CD4-positive, CD25-positive, alpha-beta regulatory T cell (primary cell): ENCODE data around the gene ELOVL5. TPM values are rescaled to one million over a fixed set of nuclear protein-coding genes. Genes with fewer than 3 reads are reported as not detected.

Source experiments
- ATAC-seq, 2 donors: fragments of 150-1000 bp; cut with Tn5 transposase; one replicate each; pipeline ENCODE4 v1.10.0; 2021; ENCODE audit warnings: low read depth in 2 of 2, moderate number of reproducible peaks in 2 of 2, moderate library complexity in 1 of 2
- DNase-seq, 3 donors: peaks; one replicate each; pipeline versions ENCODE4 v3.0.0 to v3.0.0-alpha.2; 2012 to 2022; ENCODE audit warnings: mixed read lengths in 1 of 3
- H3K27ac ChIP-seq: one replicate; pipeline ENCODE4 v1.7.0; 2013; ENCODE audit warnings: mild to moderate bottlenecking, low read length; ENCODE audit not compliant: insufficient read depth, poor library complexity, severe bottlenecking
- H3K27me3 ChIP-seq: one replicate; pipeline ENCODE4 v1.7.0; 2013; ENCODE audit warnings: low read length; ENCODE audit not compliant: control insufficient read depth, insufficient read depth
- H3K36me3 ChIP-seq: one replicate; pipeline ENCODE4 v1.7.0; 2013; ENCODE audit warnings: mild to moderate bottlenecking, low read length, moderate library complexity; ENCODE audit not compliant: control insufficient read depth, insufficient read depth
- H3K4me1 ChIP-seq: 2 replicates; pipeline ENCODE4 v1.7.0; 2013; ENCODE audit warnings: mild to moderate bottlenecking, low read length; ENCODE audit not compliant: insufficient read depth, control insufficient read depth, poor library complexity, severe bottlenecking
- H3K4me3 ChIP-seq: one replicate; pipeline ENCODE4 v1.7.0; 2013; ENCODE audit warnings: low read depth, mild to moderate bottlenecking, low read length, moderate library complexity
- H3K9me3 ChIP-seq, 2 experiments: 1 replicate in 1 of 2; 2 replicates in 1 of 2; pipeline ENCODE4 v1.7.0; 2013; ENCODE audit warnings: low read length in 2 of 2, mild to moderate bottlenecking in 1 of 2, moderate library complexity in 1 of 2; ENCODE audit not compliant: control insufficient read depth in 2 of 2
- H3K27ac Mint-ChIP-seq, 3 donors: one replicate each; pipeline ENCODE4 v1.8.0; 2020 to 2022; ENCODE audit warnings: mild to moderate bottlenecking in 3 of 3, mixed read lengths in 3 of 3, moderate library complexity in 2 of 3
- H3K27me3 Mint-ChIP-seq: one replicate; pipeline ENCODE4 v1.8.0; 2022; ENCODE audit warnings: mild to moderate bottlenecking, mixed read lengths
- H3K36me3 Mint-ChIP-seq: one replicate; pipeline ENCODE4 v1.8.0; 2020; ENCODE audit warnings: mixed read lengths
- H3K4me1 Mint-ChIP-seq, 4 donors: one replicate each; pipeline ENCODE4 v1.8.0; 2020 to 2022; ENCODE audit warnings: mixed read lengths in 4 of 4, mild to moderate bottlenecking in 1 of 4
- H3K4me3 Mint-ChIP-seq, 4 donors: one replicate each; pipeline ENCODE4 v1.8.0; 2020 to 2022; ENCODE audit warnings: mild to moderate bottlenecking in 4 of 4, mixed read lengths in 4 of 4, moderate library complexity in 3 of 4
- H3K9me3 Mint-ChIP-seq, 7 donors: one replicate each; pipeline ENCODE4 v1.8.0; 2020 to 2022; ENCODE audit warnings: mixed read lengths in 7 of 7, mild to moderate bottlenecking in 3 of 7, moderate library complexity in 2 of 7
- polyA plus RNA-seq, 4 donors: library from polyadenylated mRNA; unstranded; fragments of 300-500 nt; fragmentation: Illumina TruSeq; gene quantifications; one replicate each; pipeline ENCODE4 v1.2.3, GENCODE V29; 2021
- total RNA-seq: library from RNA; stranded (reverse); gene quantifications from one replicate; pipeline ENCODE4 v1.2.3, GENCODE V29; 2022

ELOVL5 gene
- total and polyA plus RNA-seq, 5 donors from 2014 or later, result 139 to 201 (median 159) TPM

DNA sequence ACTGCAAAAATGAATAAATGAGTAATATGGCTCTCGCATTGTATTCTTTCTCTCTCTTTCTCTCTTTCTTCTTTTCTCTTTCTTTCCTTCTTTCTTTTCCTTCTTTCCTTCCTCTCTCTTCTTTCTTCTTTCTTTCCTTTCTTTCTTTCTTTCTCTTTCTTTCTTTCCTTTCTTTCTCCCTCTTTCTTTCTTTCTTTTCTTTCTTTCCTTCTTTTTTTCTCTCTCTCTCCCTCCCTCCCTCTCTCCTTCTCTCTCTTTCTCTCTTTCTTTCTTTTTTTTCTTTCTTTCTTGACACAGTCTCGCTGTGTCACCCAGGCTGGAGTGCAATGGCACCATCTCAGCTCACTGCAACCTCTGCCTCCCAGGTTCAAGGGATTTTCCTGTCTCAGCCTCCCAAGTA is 20.3 kb upstream of the ELOVL5 start:
- H3K27me3 ChIP-seq, result no peaks in the 10 kb centered on the region
- H3K4me1 Mint-ChIP-seq, result peaks cover 0 to 21% (median 6%) of the 10 kb centered on the region in 4 donors
- no peaks in the 10 kb centered on the region for H3K36me3 ChIP-seq
- no peak overlapping the region for H3K4me3 Mint-ChIP-seq
- H3K4me1 ChIP-seq, result peaks cover 4% of the 10 kb centered on the region
- no peak for ATAC-seq
- H3K36me3 Mint-ChIP-seq, result no peaks in the 10 kb centered on the region
- H3K4me3 ChIP-seq, result no peak overlapping the region
- no peak for DNase-seq
- no peak overlapping the region for H3K27ac ChIP-seq
- H3K27ac Mint-ChIP-seq, result no peak overlapping the region
- no peaks in the 10 kb centered on the region for H3K9me3 ChIP-seq
- peaks cover 11% of the 10 kb centered on the region for H3K27me3 Mint-ChIP-seq
- peaks cover 0 to 6% (median 0%) of the 10 kb centered on the region in 7 donors for H3K9me3 Mint-ChIP-seq

DNA sequence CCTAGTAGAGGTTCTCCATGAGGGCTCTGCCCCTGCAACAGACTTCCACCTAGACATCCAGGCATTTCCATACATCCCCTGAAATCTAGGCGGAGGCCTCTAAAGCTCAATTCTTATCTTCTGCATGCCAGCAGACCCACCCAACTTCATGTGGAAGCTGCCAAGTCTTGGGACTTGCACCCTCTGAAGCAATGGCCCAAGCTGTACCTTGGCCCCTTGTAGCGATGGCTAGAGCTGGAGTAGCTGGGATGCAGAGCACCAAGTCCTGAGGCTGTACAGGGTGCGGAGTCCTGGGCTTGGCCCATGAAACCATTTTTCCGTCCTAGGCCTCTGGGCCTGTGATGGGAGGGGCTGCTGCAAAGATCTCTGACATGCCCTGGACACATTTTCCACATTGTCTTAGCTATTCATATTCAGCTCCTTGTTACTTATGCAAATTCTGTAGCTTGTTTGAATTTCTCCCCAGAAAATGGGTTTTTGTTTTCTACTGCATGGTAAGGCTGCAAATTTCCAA is 17.4 kb upstream of the ELOVL5 start:
- Histone ChIP-seq H3K9me3 (no peaks in the 10 kb centered on the region), H3K27me3 (no peaks in the 10 kb centered on the region), H3K27ac (no peak overlapping the region), H3K4me1 (peaks cover 14% of the 10 kb centered on the region), H3K4me3 (no peak overlapping the region), H3K36me3 (no peaks in the 10 kb centered on the region)
- Mint-ChIP-seq H3K4me3 (no peak overlapping the region), H3K9me3 (peaks cover 0 to 6% (median 0%) of the 10 kb centered on the region in 7 donors), H3K27me3 (peaks cover 11% of the 10 kb centered on the region), H3K36me3 (no peaks in the 10 kb centered on the region), H3K27ac (no peak overlapping the region), H3K4me1 (peaks cover 8 to 37% (median 17%) of the 10 kb centered on the region in 4 donors)
- ATAC-seq, result no peak
- no peak for DNase-seq

DNA sequence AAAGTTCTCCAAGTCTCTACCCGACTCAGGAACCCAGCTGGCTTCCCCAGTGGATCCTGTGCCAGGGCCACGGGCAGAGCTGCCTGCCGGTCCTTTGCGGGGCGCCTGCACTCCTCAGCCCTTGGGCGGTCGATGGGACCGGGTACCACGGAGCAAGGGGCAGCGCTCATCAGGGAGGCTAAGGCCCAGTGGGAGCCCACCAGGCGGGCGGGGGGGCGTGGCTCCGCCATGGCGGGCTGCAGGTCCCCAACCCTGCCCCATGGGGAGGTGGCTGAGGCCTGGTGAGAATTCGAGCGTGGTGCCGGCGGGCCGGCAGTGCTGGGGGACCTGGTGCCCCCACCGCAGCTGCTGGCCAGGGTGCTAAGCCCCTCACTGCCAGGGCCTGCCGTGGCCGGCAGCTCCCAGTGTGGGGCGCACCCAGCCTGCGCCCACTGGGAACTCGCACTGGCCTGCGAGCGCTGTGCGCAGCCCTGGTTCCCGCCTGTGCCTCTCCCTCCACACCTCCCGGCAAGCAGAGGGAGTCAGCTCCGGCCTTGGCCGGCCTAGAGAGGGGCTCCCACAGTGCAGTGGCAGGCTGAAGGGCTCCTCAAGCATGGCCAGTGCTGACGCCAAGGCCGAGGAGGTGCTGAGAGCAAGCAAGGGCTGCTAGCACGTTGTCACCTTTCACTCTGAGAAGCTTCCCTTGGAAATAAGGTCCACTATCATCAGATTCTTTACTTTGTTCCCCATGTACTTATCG is 14.8 kb upstream of the ELOVL5 start:
- Mint-ChIP-seq H3K27ac (peak overlapping the region in 2 of 3 donors; percentile 52 to 92), H3K9me3 (peaks cover 0 to 5% (median 0%) of the 10 kb centered on the region in 7 donors), H3K27me3 (peaks cover 4% of the 10 kb centered on the region), H3K4me1 (peaks cover 19 to 43% (median 28%) of the 10 kb centered on the region in 4 donors), H3K36me3 (no peaks in the 10 kb centered on the region), H3K4me3 (no peak overlapping the region)
- H3K27ac ChIP-seq, result no peak overlapping the region
- H3K27me3 ChIP-seq, result no peaks in the 10 kb centered on the region
- H3K36me3 ChIP-seq, result no peaks in the 10 kb centered on the region
- H3K4me1 ChIP-seq, result peaks cover 32% of the 10 kb centered on the region
- H3K4me3 ChIP-seq, result no peak overlapping the region
- ATAC-seq (no peak), DNase-seq (no peak)
- no peaks in the 10 kb centered on the region for H3K9me3 ChIP-seq

DNA sequence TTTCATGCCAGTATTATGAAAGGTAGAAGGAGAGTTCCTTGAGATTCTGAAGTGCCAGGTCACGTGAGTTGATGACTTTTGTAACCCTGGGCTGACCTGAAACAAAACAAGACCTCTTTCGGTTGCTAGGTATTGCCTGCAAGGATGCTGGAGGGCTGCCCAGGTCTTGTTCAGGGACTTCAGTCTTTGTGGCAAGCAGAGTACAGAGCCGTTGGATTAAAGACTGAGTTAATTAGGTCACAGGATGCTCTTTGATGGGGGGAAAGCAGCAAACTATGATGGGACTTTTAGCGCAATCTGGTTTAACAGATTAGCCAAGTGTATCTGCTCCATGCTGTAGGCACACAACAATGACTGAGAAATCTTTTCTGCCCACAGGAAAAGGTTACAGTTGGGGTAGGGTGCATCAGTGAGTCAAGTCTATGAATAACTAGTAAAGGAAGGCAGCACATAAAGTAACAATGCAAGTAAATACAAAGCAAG is 12.8 kb upstream of the ELOVL5 start:
- H3K27me3 ChIP-seq, result no peaks in the 10 kb centered on the region
- Mint-ChIP-seq H3K9me3 (peaks cover 0 to 2% (median 0%) of the 10 kb centered on the region in 7 donors), H3K27ac (peak overlapping the region; percentile 92 to 99 (median 95)), H3K4me1 (peaks cover 25 to 53% (median 39%) of the 10 kb centered on the region in 4 donors), H3K36me3 (no peaks in the 10 kb centered on the region), H3K27me3 (no peaks in the 10 kb centered on the region), H3K4me3 (peak overlapping the region; percentile 70 to 95 (median 92))
- H3K4me3 ChIP-seq, result peak overlapping the region; percentile 42
- no peaks in the 10 kb centered on the region for H3K36me3 ChIP-seq
- DNase-seq, result peak; percentile 53 to 75 (median 75)
- peak; percentile 17 to 26 for ATAC-seq
- peaks cover 40% of the 10 kb centered on the region for H3K4me1 ChIP-seq
- H3K27ac ChIP-seq, result peak overlapping the region; percentile 97
- H3K9me3 ChIP-seq, result no peaks in the 10 kb centered on the region

DNA sequence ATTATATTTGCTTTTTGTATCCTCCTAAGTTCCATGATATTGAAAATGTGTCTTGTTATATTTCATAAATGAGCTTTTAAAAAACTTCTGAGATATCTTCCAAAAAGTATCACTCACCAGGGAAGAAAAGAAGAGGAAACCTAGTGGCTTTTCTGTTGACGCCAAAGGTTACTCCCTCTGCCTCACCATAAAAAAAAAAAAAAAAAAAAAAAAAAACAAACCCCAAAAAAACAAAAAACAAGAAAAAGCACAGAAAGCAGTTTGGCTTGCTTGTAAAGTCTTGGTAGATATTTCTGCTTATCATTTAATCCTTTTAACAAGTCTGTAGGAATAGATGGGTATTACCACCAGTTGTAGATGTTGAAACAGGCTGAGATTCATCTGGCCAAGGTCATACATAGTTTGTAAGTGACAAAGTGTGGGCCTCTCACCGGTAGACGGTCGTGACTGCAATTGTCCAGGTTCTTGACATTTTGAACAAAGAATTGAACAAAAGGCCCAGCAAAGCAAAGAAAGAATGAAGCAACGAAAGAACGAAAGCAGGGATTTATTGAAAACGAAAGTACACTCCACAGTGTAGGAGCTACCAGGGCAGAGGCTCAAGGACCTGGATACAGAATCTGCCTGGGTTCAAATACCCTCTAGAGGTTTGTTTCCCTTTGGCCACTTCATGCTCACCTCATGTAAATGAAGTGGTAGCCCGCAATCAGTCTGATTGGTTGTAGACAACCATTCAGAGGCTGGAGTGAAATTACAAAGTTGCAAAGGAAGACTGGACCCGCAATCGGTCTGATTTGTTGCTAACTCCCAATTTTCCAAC is 11.6 kb upstream of the ELOVL5 start:
- Histone ChIP-seq H3K27ac (peak overlapping the region; percentile 97), H3K4me3 (peak overlapping the region; percentile 58), H3K9me3 (no peaks in the 10 kb centered on the region), H3K27me3 (no peaks in the 10 kb centered on the region), H3K4me1 (peaks cover 40% of the 10 kb centered on the region), H3K36me3 (no peaks in the 10 kb centered on the region)
- peak overlapping the region; percentile 90 to 94 (median 92) for H3K4me3 Mint-ChIP-seq
- peaks cover 0 to 2% (median 0%) of the 10 kb centered on the region in 7 donors for H3K9me3 Mint-ChIP-seq
- ATAC-seq (no peak), DNase-seq (peak in 2 of 3 donors; percentile 51 to 58)
- H3K36me3 Mint-ChIP-seq, result no peaks in the 10 kb centered on the region
- H3K27me3 Mint-ChIP-seq, result no peaks in the 10 kb centered on the region
- H3K4me1 Mint-ChIP-seq, result peaks cover 25 to 53% (median 39%) of the 10 kb centered on the region in 4 donors
- H3K27ac Mint-ChIP-seq, result peak overlapping the region; percentile 92 to 99 (median 95)

DNA sequence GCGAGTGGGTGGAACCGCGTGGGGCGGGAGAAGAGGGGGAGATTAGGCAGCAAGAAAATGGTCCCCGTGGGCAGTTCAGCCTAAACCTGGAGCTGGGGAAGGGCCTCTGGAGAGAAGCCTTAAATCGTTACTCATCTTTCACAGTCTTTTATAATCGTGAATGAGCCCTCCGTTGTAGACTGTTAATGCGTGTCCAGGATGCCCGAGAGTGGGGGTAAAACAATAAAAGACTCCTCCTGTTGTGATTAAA is 11.0 kb upstream of the ELOVL5 start:
- H3K36me3 Mint-ChIP-seq, result no peaks in the 10 kb centered on the region
- H3K27ac Mint-ChIP-seq, result peak overlapping the region; percentile 92 to 99 (median 95)
- Histone ChIP-seq H3K36me3 (no peaks in the 10 kb centered on the region), H3K27me3 (no peaks in the 10 kb centered on the region), H3K9me3 (no peaks in the 10 kb centered on the region), H3K27ac (peak overlapping the region; percentile 97), H3K4me1 (peaks cover 40% of the 10 kb centered on the region), H3K4me3 (peak overlapping the region; percentile 58)
- no peaks in the 10 kb centered on the region for H3K27me3 Mint-ChIP-seq
- H3K9me3 Mint-ChIP-seq, result no peaks in the 10 kb centered on the region
- DNase-seq (no peak), ATAC-seq (no peak)
- H3K4me3 Mint-ChIP-seq, result peak overlapping the region; percentile 90 to 94 (median 92)
- H3K4me1 Mint-ChIP-seq, result peaks cover 25 to 53% (median 36%) of the 10 kb centered on the region in 4 donors

DNA sequence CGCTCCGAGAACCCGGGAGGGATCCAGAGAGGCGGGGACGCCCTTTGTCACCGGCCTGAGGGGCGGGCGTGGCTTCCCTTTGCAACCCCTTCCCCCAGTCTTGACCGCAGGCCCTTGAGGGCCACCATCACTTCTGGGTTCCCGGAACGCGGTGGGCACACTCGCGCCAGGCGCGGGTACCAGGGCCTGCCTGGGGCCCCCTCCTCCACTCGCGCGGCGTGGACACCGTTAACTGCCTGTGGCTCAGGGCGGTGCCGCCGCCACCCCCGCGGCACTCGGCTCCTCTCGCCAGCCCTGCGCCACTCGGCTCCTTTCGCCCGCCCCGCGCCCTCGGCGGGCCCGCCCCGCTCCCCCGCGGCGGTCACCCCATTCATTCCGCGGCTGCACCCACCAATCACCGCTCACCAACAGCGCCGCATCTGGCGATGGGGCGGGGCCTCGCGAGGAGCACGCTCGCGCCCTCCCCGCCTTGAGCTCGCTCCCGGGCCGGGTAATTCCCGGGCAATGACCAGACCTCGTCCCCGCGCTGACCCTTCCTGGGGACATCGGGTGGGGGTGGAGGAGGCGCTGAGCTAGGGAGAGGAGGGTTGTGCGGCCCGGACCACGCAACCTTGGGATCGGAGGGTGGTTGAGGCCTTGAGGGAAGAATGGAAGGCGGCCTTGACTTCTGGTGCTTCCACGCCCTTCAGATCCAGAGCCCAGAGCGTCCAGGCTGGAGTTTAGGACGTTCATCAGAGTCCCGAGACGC is 10.5 kb upstream of the ELOVL5 start:
- peak overlapping the region; percentile 65 for H3K4me3 ChIP-seq
- no peaks in the 10 kb centered on the region for H3K36me3 Mint-ChIP-seq
- no peaks in the 10 kb centered on the region for H3K36me3 ChIP-seq
- DNase-seq (peak; percentile 86 to 94 (median 91)), ATAC-seq (peak; percentile 95 to 96)
- peak overlapping the region; percentile 97 for H3K27ac ChIP-seq
- H3K27me3 ChIP-seq, result no peaks in the 10 kb centered on the region
- H3K4me1 Mint-ChIP-seq, result peaks cover 25 to 53% (median 36%) of the 10 kb centered on the region in 4 donors
- H3K4me3 Mint-ChIP-seq, result peak overlapping the region; percentile 90 to 94 (median 92)
- H3K27ac Mint-ChIP-seq, result peak overlapping the region; percentile 92 to 99 (median 99)
- no peaks in the 10 kb centered on the region for H3K9me3 Mint-ChIP-seq
- H3K27me3 Mint-ChIP-seq, result no peaks in the 10 kb centered on the region
- H3K9me3 ChIP-seq, result no peaks in the 10 kb centered on the region
- peaks cover 40% of the 10 kb centered on the region for H3K4me1 ChIP-seq
